ENCODE measurements around the gene CDH23.

DNA sequence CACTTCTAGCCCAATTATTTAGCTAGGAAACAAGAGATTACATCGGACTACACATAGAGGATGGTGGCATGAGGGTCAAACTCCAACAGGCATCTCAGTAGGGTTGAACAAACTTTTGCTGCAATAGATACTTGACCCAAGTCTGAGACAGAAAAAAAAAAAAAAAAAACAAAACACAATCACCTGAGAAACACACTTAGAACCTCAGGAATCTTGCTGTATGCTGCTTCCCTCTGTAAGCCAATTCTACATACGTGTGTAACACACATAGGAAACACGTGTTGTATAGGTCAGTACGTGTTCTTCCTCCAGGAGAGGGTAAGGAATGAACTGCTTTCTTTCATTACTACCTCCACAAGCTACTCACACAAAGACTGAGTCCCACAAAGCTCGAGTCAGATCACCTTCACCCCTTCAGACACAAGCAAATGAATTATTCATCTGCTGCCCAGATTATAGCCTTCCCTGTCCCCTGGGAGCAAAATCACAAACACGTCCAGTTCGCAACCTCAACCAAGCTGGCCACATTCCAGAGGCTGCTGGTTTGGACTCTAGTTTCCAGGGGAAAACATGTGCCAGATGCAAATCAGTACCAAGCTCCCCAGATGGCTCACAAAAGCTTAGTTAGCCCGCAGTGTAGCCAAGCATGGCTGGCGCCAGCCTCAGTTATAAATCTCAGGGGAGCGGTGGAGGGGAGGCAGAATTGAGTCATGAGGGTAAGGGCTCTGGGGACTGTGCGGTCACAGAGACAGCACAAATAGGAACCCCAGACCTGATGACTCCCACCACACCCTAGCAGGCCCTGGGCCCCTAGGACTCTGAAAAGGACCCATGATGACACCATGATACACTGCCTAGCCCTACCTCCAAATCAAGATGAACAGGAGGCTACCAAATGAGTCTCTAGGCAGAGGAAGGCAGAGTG is 439.2 kb downstream of the CDH23 start:
- no peak for TF ChIP-seq EZH2 (IDR thresholded peaks at IDR 0.05; ENCODE audit: borderline replicate concordance, insufficient read depth, low read depth, low read length, poor library complexity, severe bottlenecking)
- TF ChIP-seq, protein P1, sequence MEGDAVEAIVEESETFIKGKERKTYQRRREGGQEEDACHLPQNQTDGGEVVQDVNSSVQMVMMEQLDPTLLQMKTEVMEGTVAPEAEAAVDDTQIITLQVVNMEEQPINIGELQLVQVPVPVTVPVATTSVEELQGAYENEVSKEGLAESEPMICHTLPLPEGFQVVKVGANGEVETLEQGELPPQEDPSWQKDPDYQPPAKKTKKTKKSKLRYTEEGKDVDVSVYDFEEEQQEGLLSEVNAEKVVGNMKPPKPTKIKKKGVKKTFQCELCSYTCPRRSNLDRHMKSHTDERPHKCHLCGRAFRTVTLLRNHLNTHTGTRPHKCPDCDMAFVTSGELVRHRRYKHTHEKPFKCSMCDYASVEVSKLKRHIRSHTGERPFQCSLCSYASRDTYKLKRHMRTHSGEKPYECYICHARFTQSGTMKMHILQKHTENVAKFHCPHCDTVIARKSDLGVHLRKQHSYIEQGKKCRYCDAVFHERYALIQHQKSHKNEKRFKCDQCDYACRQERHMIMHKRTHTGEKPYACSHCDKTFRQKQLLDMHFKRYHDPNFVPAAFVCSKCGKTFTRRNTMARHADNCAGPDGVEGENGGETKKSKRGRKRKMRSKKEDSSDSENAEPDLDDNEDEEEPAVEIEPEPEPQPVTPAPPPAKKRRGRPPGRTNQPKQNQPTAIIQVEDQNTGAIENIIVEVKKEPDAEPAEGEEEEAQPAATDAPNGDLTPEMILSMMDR (IDR thresholded peaks at IDR 0.05), result no peak
